GM12878 (cell line): Measurements from ENCODE around the gene TSC22D4. TPM values are rescaled to one million over a fixed set of nuclear protein-coding genes. Genes with fewer than 3 reads are reported as not detected.

ENCODE experiments used
- ATF7 ChIP-seq: fragments of 450-650 bp; IDR thresholded peaks from 2 replicates; pipeline ENCODE4 v1.6.1; 2016; ENCODE audit warnings: low read depth, mild to moderate bottlenecking
- CREB1 ChIP-seq: IDR thresholded peaks from 2 replicates; pipeline ENCODE4 v1.6.1; 2012; ENCODE audit warnings: low read depth, mild to moderate bottlenecking, inconsistent platforms
- ESRRA ChIP-seq: IDR thresholded peaks from 2 replicates; pipeline ENCODE4 v1.6.1; 2012; ENCODE audit warnings: mild to moderate bottlenecking, low read length, improper control_type of control experiment
- GABPA ChIP-seq: IDR thresholded peaks from 2 replicates; pipeline ENCODE4 v1.6.1; 2014; ENCODE audit warnings: antibody characterized with exemption, low read depth, mild to moderate bottlenecking, inconsistent platforms
- MEF2B ChIP-seq: fragments of 450-650 bp; IDR thresholded peaks from 2 replicates; pipeline ENCODE4 v1.6.1; 2018; ENCODE audit warnings: mild to moderate bottlenecking, moderate library complexity; ENCODE audit not compliant: partially characterized antibody, poor library complexity, severe bottlenecking
- POLR2AphosphoS5 ChIP-seq: IDR thresholded peaks from 2 replicates; pipeline ENCODE4 v1.6.1; 2011; ENCODE audit warnings: mild to moderate bottlenecking, low read length, inconsistent platforms
- polyA plus RNA-seq, 11 experiments: library from polyadenylated mRNA; depleted of rRNA in 4 of 11; unstranded in 6 of 11; stranded (reverse) in 5 of 11; fragments of >200 nt; fragmentation: Nextera tagmentation in 4 of 11; fragmentation: Illumina TruSeq in 1 of 11; extraction: Ambion mirVana in 4 of 11; extraction: Trizol in 1 of 11; gene quantifications; 1 replicate in 1 of 11; 2 replicates in 10 of 11; pipeline versions ENCODE4 v1.2.1 to v1.2.3, GENCODE V29; 2011 to 2016; ENCODE audit warnings: inconsistent platforms in 2 of 11, missing spikeins in 2 of 11, low read depth in 1 of 11
- total RNA-seq, 4 experiments: library from RNA; depleted of rRNA in 3 of 4; stranded (reverse); fragments of >200 nt in 3 of 4; fragmentation: Illumina TruSeq in 1 of 4; extraction: Trizol in 1 of 4; gene quantifications; 2 replicates each; pipeline versions ENCODE4 v1.2.1 to v1.2.3, GENCODE V29; 2013 to 2021
- TF ChIP-seq, protein P1 (sequence below): fragments of 450-650 bp; IDR thresholded peaks from 2 replicates; pipeline ENCODE4 v1.6.1; 2017; ENCODE audit warnings: low read depth, mild to moderate bottlenecking, moderate library complexity
- TF ChIP-seq, protein P2 (sequence below): fragments of 450-650 bp; formaldehyde crosslinking; IDR thresholded peaks from 2 replicates; pipeline ENCODE4 v1.5.0; 2022; ENCODE audit warnings: mild to moderate bottlenecking, missing genetic modification characterization

Gene TSC22D4
- total and polyA plus RNA-seq, 10 of the 15 experiments (the other 5 are each of a cell fraction or from before 2014, with no cell fraction given), result 0.50 to 65.7 (median 24.4) TPM

DNA sequence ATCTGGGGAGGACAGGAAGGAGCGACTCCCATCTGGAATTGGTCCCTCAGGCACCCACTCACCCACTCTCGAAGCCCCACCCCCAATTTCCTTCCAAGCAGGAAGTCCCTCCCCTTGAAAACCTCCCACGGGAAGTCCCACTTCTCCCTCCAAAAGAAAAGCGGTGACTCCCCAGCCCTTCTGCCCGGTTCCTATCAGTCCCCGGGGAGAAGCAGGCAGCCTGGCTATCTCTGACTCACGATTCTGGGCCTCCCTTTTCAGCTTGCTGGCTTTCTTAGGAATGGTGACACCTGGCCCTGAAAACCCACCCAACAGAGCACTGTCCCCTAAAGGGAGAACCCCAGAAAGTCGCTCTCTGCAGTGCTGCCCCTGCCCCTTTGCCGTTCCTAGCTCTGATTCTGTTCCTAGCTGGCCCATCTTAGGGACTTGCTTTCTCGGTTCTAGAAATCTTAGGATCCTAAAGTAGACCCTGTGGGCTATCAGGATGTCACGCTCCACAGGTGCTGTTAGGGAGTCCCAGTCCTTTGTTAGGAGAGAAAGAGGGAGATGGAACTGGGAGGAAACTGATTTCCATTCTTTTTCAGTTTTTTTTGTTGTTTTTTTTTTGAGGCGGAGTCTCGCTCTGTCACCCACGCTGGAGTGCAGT is 6.0 kb downstream of the TSC22D4 start (continued):
- TF ChIP-seq, protein P1, sequence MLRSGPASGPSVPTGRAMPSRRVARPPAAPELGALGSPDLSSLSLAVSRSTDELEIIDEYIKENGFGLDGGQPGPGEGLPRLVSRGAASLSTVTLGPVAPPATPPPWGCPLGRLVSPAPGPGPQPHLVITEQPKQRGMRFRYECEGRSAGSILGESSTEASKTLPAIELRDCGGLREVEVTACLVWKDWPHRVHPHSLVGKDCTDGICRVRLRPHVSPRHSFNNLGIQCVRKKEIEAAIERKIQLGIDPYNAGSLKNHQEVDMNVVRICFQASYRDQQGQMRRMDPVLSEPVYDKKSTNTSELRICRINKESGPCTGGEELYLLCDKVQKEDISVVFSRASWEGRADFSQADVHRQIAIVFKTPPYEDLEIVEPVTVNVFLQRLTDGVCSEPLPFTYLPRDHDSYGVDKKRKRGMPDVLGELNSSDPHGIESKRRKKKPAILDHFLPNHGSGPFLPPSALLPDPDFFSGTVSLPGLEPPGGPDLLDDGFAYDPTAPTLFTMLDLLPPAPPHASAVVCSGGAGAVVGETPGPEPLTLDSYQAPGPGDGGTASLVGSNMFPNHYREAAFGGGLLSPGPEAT, result peak; percentile 75; the same call in 1 of the 2 replicates
- peak; percentile 82 for TF ChIP-seq MEF2B
- no peak for TF ChIP-seq POLR2AphosphoS5
- no peak; the same call in 1 of the 2 replicates for TF ChIP-seq GABPA
- TF ChIP-seq, protein P2, sequence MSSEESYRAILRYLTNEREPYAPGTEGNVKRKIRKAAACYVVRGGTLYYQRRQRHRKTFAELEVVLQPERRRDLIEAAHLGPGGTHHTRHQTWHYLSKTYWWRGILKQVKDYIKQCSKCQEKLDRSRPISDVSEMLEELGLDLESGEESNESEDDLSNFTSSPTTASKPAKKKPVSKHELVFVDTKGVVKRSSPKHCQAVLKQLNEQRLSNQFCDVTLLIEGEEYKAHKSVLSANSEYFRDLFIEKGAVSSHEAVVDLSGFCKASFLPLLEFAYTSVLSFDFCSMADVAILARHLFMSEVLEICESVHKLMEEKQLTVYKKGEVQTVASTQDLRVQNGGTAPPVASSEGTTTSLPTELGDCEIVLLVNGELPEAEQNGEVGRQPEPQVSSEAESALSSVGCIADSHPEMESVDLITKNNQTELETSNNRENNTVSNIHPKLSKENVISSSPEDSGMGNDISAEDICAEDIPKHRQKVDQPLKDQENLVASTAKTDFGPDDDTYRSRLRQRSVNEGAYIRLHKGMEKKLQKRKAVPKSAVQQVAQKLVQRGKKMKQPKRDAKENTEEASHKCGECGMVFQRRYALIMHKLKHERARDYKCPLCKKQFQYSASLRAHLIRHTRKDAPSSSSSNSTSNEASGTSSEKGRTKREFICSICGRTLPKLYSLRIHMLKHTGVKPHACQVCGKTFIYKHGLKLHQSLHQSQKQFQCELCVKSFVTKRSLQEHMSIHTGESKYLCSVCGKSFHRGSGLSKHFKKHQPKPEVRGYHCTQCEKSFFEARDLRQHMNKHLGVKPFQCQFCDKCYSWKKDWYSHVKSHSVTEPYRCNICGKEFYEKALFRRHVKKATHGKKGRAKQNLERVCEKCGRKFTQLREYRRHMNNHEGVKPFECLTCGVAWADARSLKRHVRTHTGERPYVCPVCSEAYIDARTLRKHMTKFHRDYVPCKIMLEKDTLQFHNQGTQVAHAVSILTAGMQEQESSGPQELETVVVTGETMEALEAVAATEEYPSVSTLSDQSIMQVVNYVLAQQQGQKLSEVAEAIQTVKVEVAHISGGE, result no peak
- TF ChIP-seq ATF7, result no peak
- TF ChIP-seq ESRRA, result no peak
- TF ChIP-seq CREB1, result no peak
